ENCODE results near the gene YY2.

YY2 gene

GRCh38 chrX:21843179-21843578 is 12.6 kb upstream of the YY2 start:
- no peak for DNase-seq (ENCODE audit: low read depth)
- TF ChIP-seq CTCF (conservative IDR thresholded peaks at IDR 0.05; ENCODE audit: control insufficient read depth, insufficient read depth, low read depth, low read length), result no peak
- no peak overlapping the region for H3K4me3 ChIP-seq (ENCODE audit: control insufficient read depth, low read depth, low read length)

GRCh38 chrX:21845096-21845495 is 10.7 kb upstream of the YY2 start:
- no peak overlapping the region for H3K4me3 ChIP-seq (ENCODE audit: control insufficient read depth, low read depth, low read length)
- TF ChIP-seq CTCF (conservative IDR thresholded peaks at IDR 0.05; ENCODE audit: control insufficient read depth, insufficient read depth, low read depth, low read length), result no peak
- DNase-seq (ENCODE audit: low read depth), result no peak

GRCh38 chrX:21847342-21847741 is 8.4 kb upstream of the YY2 start:
- DNase-seq (ENCODE audit: low read depth), result no peak
- no peak for TF ChIP-seq CTCF (conservative IDR thresholded peaks at IDR 0.05; ENCODE audit: control insufficient read depth, insufficient read depth, low read depth, low read length)
- no peak overlapping the region for H3K4me3 ChIP-seq (ENCODE audit: control insufficient read depth, low read depth, low read length)

GRCh38 chrX:21853578-21853977 is 2.2 kb upstream of the YY2 start:
- TF ChIP-seq CTCF (conservative IDR thresholded peaks at IDR 0.05; ENCODE audit: control insufficient read depth, insufficient read depth, low read depth, low read length), result no peak
- DNase-seq (ENCODE audit: low read depth), result no peak

GRCh38 chrX:21856504-21856903 is 717 bp downstream of the YY2 start:
- no peak for DNase-seq (ENCODE audit: low read depth)
- no peak for TF ChIP-seq CTCF (conservative IDR thresholded peaks at IDR 0.05; ENCODE audit: control insufficient read depth, insufficient read depth, low read depth, low read length)
- H3K4me3 ChIP-seq (ENCODE audit: control insufficient read depth, low read depth, low read length), result no peak overlapping the region

More at GRCh38 chrX:21853578-21853977, 2.2 kb upstream of the YY2 start:
- no peak overlapping the region for H3K4me3 ChIP-seq (ENCODE audit: control insufficient read depth, low read depth, low read length)

DNA sequence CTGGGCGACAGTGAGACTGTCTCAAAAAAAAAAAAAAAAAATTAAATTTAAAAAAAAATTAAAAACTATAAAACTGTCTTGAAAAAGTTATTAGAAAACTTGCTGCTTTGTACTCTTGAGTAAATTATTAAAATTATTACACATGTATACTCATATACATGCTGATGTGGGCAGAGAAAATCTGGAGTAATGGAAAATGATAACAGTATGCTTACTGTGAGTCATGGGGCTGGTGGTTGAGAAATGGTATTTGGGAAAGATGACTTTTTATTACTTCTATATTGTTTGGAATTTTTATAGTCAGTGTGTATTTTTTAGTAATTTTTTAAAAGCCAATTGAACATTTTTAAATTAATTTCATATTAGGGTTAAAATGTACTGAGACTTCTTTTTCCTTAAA is 7.5 kb downstream of the YY2 start:
- no peak for DNase-seq (ENCODE audit: low read depth)

More for the DNA sequence above, 7.5 kb downstream of the YY2 start:
- no peak for TF ChIP-seq CTCF (conservative IDR thresholded peaks at IDR 0.05; ENCODE audit: control insufficient read depth, insufficient read depth, low read depth, low read length)
- H3K4me3 ChIP-seq (ENCODE audit: control insufficient read depth, low read depth, low read length), result no peak overlapping the region

All from fibroblast of mammary gland (primary cell).